Measurements from ENCODE around the gene BCAS3.
A peak's percentile ranks its signal among the peaks of the same experiment; 100 is the strongest.
"Not testable (repeated sequence)": the region's sequence is repeated elsewhere in the genome, so short reads cannot be mapped to it uniquely, and the experiment has no call there.

The BCAS3 gene

GRCh38 chr17:61127960-61128359 lies 450.3 kb downstream of the BCAS3 start:
- peak; percentile 22 for DNase-seq (ENCODE audit: low spot score)

DNA sequence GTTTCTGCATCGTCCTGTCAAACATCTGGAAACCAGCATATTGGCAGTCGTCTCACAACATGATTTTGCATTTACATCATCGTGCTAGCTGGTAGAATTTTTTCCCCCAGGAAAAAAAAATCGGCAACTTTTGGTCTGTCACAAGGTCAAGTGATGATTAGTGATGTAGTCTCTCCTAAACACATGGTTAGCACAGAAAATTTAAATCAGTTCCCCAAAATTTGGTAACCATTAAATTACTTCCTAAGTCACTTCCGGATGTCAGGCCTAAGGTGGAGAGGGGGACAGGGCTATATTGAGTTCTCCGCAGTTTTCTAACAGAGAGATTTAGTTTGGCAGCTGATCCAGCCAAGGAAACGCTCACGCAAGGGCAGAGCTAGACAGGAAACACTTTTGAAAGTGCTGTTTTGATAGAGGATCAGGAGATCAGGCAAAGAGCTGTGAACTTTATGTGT lies 451.0 kb downstream of the BCAS3 start:
- peak; percentile 54 for DNase-seq (ENCODE audit: low spot score)

- DNase-seq (ENCODE audit: low spot score) = peak; percentile 10
These were observed 451.9 kb downstream of the BCAS3 start for GRCh38 chr17:61129267-61130254.

DNA sequence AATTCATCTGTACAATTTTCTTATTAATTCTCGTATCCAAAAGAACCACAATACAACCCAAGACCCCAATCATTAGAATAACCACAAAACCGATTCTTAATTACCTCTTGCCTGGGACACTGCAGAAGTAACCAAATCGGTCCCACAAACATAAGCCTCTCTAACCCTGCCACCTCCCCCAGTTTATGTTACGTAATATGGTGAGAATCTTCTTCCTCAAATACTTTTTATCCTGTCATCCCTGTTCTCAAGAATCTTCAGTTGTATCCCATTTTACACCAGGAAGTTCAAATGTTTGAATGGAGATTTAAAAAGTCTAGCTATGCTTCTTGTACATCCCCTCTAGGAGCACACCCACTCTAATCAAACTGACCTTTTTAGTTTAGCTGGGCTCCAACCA lies 452.7 kb downstream of the BCAS3 start:
- no peak for DNase-seq (ENCODE audit: low spot score)

DNA sequence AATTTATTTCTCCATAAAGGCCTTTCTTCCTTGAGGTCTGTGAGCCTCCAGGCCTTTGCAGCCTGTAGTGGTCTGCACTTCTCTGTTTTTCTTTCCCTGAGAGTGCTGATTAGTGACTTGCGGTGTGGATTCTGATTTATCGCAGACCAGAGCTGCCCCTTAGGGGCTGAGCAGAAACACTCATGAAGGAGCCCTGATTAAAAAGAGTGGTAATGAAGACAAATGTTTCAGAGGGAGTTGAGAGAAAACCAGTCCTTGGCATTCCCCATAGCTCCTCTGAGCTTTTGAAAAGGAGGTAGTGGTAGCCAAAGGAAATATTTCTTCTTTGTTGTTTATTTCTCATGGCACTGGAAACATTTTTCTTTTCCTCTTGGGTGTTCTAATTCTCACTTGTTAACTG lies 453.9 kb downstream of the BCAS3 start:
- DNase-seq (ENCODE audit: low spot score) = no peak

- no peak for DNase-seq (ENCODE audit: low spot score)
These were observed 454.9 kb downstream of the BCAS3 start for GRCh38 chr17:61132524-61132923.

- DNase-seq (ENCODE audit: low spot score) = no peak
These were observed 456.2 kb downstream of the BCAS3 start for GRCh38 chr17:61133853-61134252.

GRCh38 chr17:61134551-61135235 lies 457.0 kb downstream of the BCAS3 start:
- no peak for DNase-seq (ENCODE audit: low spot score)

- no peak for DNase-seq (ENCODE audit: low spot score)
These were observed 458.1 kb downstream of the BCAS3 start for GRCh38 chr17:61135782-61136181.

GRCh38 chr17:61136296-61136695 lies 458.6 kb downstream of the BCAS3 start:
- no peak for DNase-seq (ENCODE audit: low spot score)

- peak; percentile 76 for DNase-seq (ENCODE audit: low spot score)
These were observed 461.6 kb downstream of the BCAS3 start for GRCh38 chr17:61139219-61139618.

DNA sequence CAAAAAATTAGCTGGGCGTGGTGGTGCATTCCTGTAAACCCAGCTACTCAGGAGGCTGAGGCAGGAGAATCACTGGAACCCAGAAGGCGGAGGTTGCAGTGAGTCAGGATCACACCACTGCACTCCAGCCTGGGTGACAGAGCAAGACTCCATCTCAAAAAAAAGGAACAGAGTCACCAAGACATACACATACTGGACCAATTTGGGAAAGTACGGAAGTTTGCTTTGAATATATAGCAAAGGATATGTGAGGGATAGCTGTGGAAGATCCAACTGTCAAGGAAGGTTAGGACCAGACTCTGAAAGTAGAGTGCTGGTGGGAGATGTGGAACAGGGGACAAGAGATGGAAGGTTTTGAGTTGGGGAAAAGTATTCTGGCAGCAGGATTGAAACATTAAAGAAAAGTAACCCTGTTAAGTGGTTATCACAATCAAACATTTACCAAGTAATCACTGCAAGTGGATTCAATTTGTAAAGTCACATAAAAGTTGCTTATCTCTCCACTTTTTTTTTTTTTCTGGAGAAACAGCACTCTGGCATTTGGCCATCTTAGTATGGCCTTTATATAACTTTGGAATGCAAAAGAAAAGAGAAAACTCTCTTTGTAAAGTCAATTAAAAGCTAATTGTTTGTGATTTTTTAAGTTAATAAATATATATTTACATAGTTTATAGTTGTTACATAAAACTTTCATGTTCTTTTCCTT lies 462.6 kb downstream of the BCAS3 start:
- no peak for DNase-seq (ENCODE audit: low spot score)

GRCh38 chr17:61143026-61143425 lies 465.4 kb downstream of the BCAS3 start:
- DNase-seq (ENCODE audit: low spot score) = no peak

GRCh38 chr17:61144137-61144536 lies 466.5 kb downstream of the BCAS3 start:
- no peak for DNase-seq (ENCODE audit: low spot score)

DNA sequence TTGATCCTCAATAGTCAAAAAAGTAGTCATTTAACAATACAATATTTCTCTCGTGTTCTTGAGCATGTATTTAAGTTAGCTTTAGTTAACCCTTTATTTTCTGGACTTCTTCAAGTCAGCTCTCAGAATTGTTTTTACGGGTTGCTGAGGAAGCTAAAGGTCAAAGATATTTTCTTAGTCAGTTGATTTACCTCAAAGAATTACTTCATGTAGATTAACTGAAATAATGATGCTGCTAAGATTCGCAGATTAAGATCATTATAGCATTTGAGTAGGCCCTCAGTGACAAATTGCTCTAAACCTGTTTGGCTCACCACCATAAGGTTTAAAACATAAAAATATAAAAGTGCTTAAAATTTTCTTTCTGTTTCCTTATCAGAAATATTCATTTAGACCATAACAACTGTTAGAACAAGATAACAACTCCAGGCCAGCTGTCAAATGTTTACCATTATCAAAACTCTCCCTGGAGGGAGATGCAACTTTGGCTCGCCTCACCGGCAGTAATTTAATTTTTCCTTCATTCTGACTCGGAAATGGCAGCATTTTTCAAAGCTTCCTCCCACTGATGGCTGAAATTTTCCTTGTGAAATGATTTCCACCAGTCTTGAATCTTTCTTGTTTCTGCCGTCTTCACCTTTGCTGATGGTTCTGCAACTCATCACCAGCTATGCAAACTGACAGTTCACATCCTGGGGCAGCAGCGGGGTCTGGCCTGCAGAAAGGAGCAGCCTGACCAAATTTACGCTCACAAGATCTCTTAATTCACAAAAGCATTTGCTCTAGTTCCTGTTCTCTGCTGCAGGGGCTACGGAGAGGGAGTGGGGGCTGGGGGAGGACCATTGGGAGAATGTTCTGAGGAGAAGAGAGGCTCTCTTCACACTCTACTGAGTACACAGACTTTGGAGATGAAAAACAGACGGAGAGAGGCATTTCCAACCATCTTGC lies 467.2 kb downstream of the BCAS3 start:
- DNase-seq (ENCODE audit: low spot score) = no peak

GRCh38 chr17:61146833-61147232 lies 469.2 kb downstream of the BCAS3 start:
- DNase-seq (ENCODE audit: low spot score) = not testable (repeated sequence)

GRCh38 chr17:61149106-61149825 lies 471.6 kb downstream of the BCAS3 start:
- no peak for DNase-seq (ENCODE audit: low spot score)

GRCh38 chr17:61149862-61150362 lies 472.3 kb downstream of the BCAS3 start:
- DNase-seq (ENCODE audit: low spot score) = no peak

GRCh38 chr17:61150686-61151299 lies 473.1 kb downstream of the BCAS3 start:
- no peak for DNase-seq (ENCODE audit: low spot score)

DNA sequence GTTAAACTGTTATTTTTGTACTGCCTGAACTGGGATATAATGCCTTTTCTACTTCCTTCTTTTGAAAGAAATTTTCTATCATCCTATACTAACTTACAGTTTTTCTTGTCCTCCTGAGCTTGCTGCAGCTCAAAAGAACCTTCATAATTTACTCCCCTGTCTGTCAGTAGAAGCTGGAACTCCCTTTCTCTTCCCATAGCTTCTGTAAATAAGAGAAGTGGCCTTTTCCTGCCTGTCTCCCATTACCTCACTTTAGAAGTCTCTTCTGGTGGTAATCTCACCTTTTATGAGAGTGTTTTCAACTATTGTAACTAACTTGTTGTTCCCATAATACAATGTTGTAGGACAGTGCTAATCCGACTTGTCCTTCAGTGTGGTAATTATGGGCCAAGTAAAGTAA lies 475.2 kb downstream of the BCAS3 start:
- DNase-seq (ENCODE audit: low spot score) = no peak
